Activated naive CD4-positive, alpha-beta T cell treated with anti-CD3 and anti-CD28 coated beads, Interleukin-2, amount 50 U/mL, for 72 hours (primary cell): Measurements from ENCODE around the gene NUMBL. TPM values are rescaled to one million over a fixed set of nuclear protein-coding genes. Genes with fewer than 3 reads are reported as not detected.
A peak's percentile ranks its signal among the peaks of the same experiment; 100 is the strongest.

ENCODE experiments used
- ATAC-seq, 2 donors: fragments of 150-1000 bp; cut with Tn5 transposase; 2 replicates each; pipeline ENCODE4 v1.10.0; 2021; ENCODE audit warnings: mild to moderate bottlenecking in 2 of 2, moderate library complexity in 2 of 2
- DNase-seq, 2 donors: peaks; one replicate each; pipeline ENCODE4 v3.0.0; 2021 to 2022; ENCODE audit warnings: low spot score in 2 of 2
- H3K27ac Mint-ChIP-seq, 2 donors: one replicate each; pipeline ENCODE4 v1.8.0; 2022; ENCODE audit warnings: mild to moderate bottlenecking in 2 of 2, mixed read lengths in 2 of 2
- H3K36me3 Mint-ChIP-seq, 2 donors: one replicate each; pipeline ENCODE4 v1.8.0; 2022; ENCODE audit warnings: mixed read lengths in 2 of 2
- H3K9me3 Mint-ChIP-seq, 2 donors: one replicate each; pipeline ENCODE4 v1.8.0; 2022; ENCODE audit warnings: mixed read lengths in 2 of 2
- total RNA-seq, 2 donors: library from RNA; stranded (reverse); gene quantifications; one replicate each; pipeline ENCODE4 v1.2.3, GENCODE V29; 2022

The NUMBL gene
- total RNA-seq, 2 donors from 2014 or later = 18.0 to 20.2 TPM

- DNase-seq (no peak), ATAC-seq (no peak)
- H3K27ac Mint-ChIP-seq = no peak overlapping the region
- H3K36me3 Mint-ChIP-seq = peaks cover 5 to 10% of the 10 kb centered on the region in 2 donors
- H3K9me3 Mint-ChIP-seq = no peaks in the 10 kb centered on the region
Observed at GRCh38 chr19:40685016-40685526, 5.4 kb downstream of the NUMBL start.

GRCh38 chr19:40684280-40684679 is 6.2 kb downstream of the NUMBL start:
- no peak overlapping the region for H3K27ac Mint-ChIP-seq
- no peak for ATAC-seq
- no peaks in the 10 kb centered on the region for H3K9me3 Mint-ChIP-seq
- DNase-seq = no peak
- H3K36me3 Mint-ChIP-seq = peaks cover 5 to 10% of the 10 kb centered on the region in 2 donors

GRCh38 chr19:40683437-40683836 is 7.0 kb downstream of the NUMBL start:
- Mint-ChIP-seq H3K27ac (no peak overlapping the region), H3K9me3 (no peaks in the 10 kb centered on the region), H3K36me3 (peaks cover 5 to 12% of the 10 kb centered on the region in 2 donors)
- ATAC-seq = no peak
- no peak for DNase-seq

- H3K36me3 Mint-ChIP-seq = peaks cover 9 to 22% of the 10 kb centered on the region in 2 donors
- H3K9me3 Mint-ChIP-seq = no peaks in the 10 kb centered on the region
- H3K27ac Mint-ChIP-seq = no peak overlapping the region
- no peak for ATAC-seq
- DNase-seq = no peak
Observed at GRCh38 chr19:40682431-40682964, 8.0 kb downstream of the NUMBL start.

GRCh38 chr19:40681039-40681438 is 9.4 kb downstream of the NUMBL start:
- ATAC-seq = no peak
- no peak for DNase-seq
- peaks cover 11 to 24% of the 10 kb centered on the region in 2 donors for H3K36me3 Mint-ChIP-seq
- peak overlapping the region; percentile 11 to 19 for H3K27ac Mint-ChIP-seq
- H3K9me3 Mint-ChIP-seq = no peaks in the 10 kb centered on the region

GRCh38 chr19:40677156-40677555 is 13.3 kb downstream of the NUMBL start:
- ATAC-seq (no peak), DNase-seq (no peak)
- peak overlapping the region in 1 of 2 donors; percentile 15 for H3K27ac Mint-ChIP-seq
- H3K9me3 Mint-ChIP-seq = no peaks in the 10 kb centered on the region
- H3K36me3 Mint-ChIP-seq = peaks cover 11 to 13% of the 10 kb centered on the region in 2 donors

GRCh38 chr19:40674291-40674690 is 16.2 kb downstream of the NUMBL start:
- Mint-ChIP-seq H3K9me3 (no peaks in the 10 kb centered on the region), H3K27ac (no peak overlapping the region), H3K36me3 (peaks cover 24 to 36% of the 10 kb centered on the region in 2 donors)
- DNase-seq (no peak), ATAC-seq (no peak)

- H3K27ac Mint-ChIP-seq = no peak overlapping the region
Observed at GRCh38 chr19:40673397-40673796, 17.1 kb downstream of the NUMBL start.

GRCh38 chr19:40672573-40673299 is 17.7 kb downstream of the NUMBL start:
- H3K9me3 Mint-ChIP-seq = no peaks in the 10 kb centered on the region

More at GRCh38 chr19:40673397-40673796, 17.1 kb downstream of the NUMBL start:
- ATAC-seq (no peak), DNase-seq (no peak)
- Mint-ChIP-seq H3K9me3 (no peaks in the 10 kb centered on the region), H3K36me3 (peaks cover 27 to 38% of the 10 kb centered on the region in 2 donors)

GRCh38 chr19:40672038-40672437 is 18.4 kb downstream of the NUMBL start:
- no peak for ATAC-seq
- Mint-ChIP-seq H3K9me3 (no peaks in the 10 kb centered on the region), H3K36me3 (peaks cover 21 to 28% of the 10 kb centered on the region in 2 donors), H3K27ac (no peak overlapping the region)
- DNase-seq = no peak

More at GRCh38 chr19:40672573-40673299, 17.7 kb downstream of the NUMBL start:
- ATAC-seq = no peak
- H3K27ac Mint-ChIP-seq = no peak overlapping the region
- peaks cover 25 to 31% of the 10 kb centered on the region in 2 donors for H3K36me3 Mint-ChIP-seq
- DNase-seq = no peak

GRCh38 chr19:40671404-40671803 is 19.0 kb downstream of the NUMBL start:
- Mint-ChIP-seq H3K27ac (no peak overlapping the region), H3K36me3 (peaks cover 21 to 34% of the 10 kb centered on the region in 2 donors), H3K9me3 (no peaks in the 10 kb centered on the region)
- ATAC-seq = no peak
- DNase-seq = no peak

GRCh38 chr19:40668991-40669614 is 21.3 kb downstream of the NUMBL start:
- Mint-ChIP-seq H3K27ac (no peak overlapping the region), H3K36me3 (peaks cover 21 to 34% of the 10 kb centered on the region in 2 donors), H3K9me3 (no peaks in the 10 kb centered on the region)
- DNase-seq (no peak), ATAC-seq (no peak)

GRCh38 chr19:40667602-40668001 is 22.8 kb downstream of the NUMBL start:
- Mint-ChIP-seq H3K27ac (no peak overlapping the region), H3K36me3 (peaks cover 21 to 34% of the 10 kb centered on the region in 2 donors), H3K9me3 (no peaks in the 10 kb centered on the region)
- DNase-seq (no peak), ATAC-seq (no peak)

- H3K27ac Mint-ChIP-seq = peak overlapping the region; percentile 4 to 41
- ATAC-seq (no peak), DNase-seq (no peak)
- H3K9me3 Mint-ChIP-seq = no peaks in the 10 kb centered on the region
- peaks cover 21 to 34% of the 10 kb centered on the region in 2 donors for H3K36me3 Mint-ChIP-seq
Observed at GRCh38 chr19:40666803-40667438, 23.5 kb downstream of the NUMBL start.

GRCh38 chr19:40663695-40664692 is 26.5 kb downstream of the NUMBL start:
- Mint-ChIP-seq H3K27ac (peak overlapping the region; percentile 80 to 91), H3K36me3 (peaks cover 0 to 9% of the 10 kb centered on the region in 2 donors), H3K9me3 (no peaks in the 10 kb centered on the region)
- peak; percentile 8 to 51 for ATAC-seq
- DNase-seq = peak in 1 of 2 donors; percentile 62
